Measurements from ENCODE around the gene CDRT4.

CDRT4 gene

GRCh38 chr17:15494821-15495220, 27.4 kb upstream of the CDRT4 start:
- DNase-seq (ENCODE audit: low read depth): no peak
- H3K4me3 ChIP-seq (ENCODE audit: low read depth, low read length): no peak overlapping the region

- H3K4me3 ChIP-seq (ENCODE audit: low read depth, low read length): no peak overlapping the region
- DNase-seq (ENCODE audit: low read depth): no peak
Observed at GRCh38 chr17:15493693-15494035, 26.2 kb upstream of the CDRT4 start.

GRCh38 chr17:15492791-15493692, 25.6 kb upstream of the CDRT4 start:
- DNase-seq (ENCODE audit: low read depth): no peak
- no peak overlapping the region for H3K4me3 ChIP-seq (ENCODE audit: low read depth, low read length)

- no peak for DNase-seq (ENCODE audit: low read depth)
Observed at GRCh38 chr17:15492186-15492585, 24.8 kb upstream of the CDRT4 start.

GRCh38 chr17:15490634-15491261, 23.3 kb upstream of the CDRT4 start:
- H3K4me3 ChIP-seq (ENCODE audit: low read depth, low read length): no peak overlapping the region
- peak; percentile 13 for DNase-seq (ENCODE audit: low read depth)

More at GRCh38 chr17:15492186-15492585, 24.8 kb upstream of the CDRT4 start:
- no peak overlapping the region for H3K4me3 ChIP-seq (ENCODE audit: low read depth, low read length)

GRCh38 chr17:15488557-15488956, 21.1 kb upstream of the CDRT4 start:
- no peak overlapping the region for H3K4me3 ChIP-seq (ENCODE audit: low read depth, low read length)
- DNase-seq (ENCODE audit: low read depth): no peak

GRCh38 chr17:15485045-15485444, 17.6 kb upstream of the CDRT4 start:
- DNase-seq (ENCODE audit: low read depth): no peak
- no peak overlapping the region for H3K4me3 ChIP-seq (ENCODE audit: low read depth, low read length)

- H3K4me3 ChIP-seq (ENCODE audit: low read depth, low read length): no peak overlapping the region
- DNase-seq (ENCODE audit: low read depth): no peak
Observed at GRCh38 chr17:15483431-15483830, 16.0 kb upstream of the CDRT4 start.

- no peak overlapping the region for H3K4me3 ChIP-seq (ENCODE audit: low read depth, low read length)
- no peak for DNase-seq (ENCODE audit: low read depth)
Observed at GRCh38 chr17:15482476-15482875, 15.1 kb upstream of the CDRT4 start.

GRCh38 chr17:15481481-15481880, 14.1 kb upstream of the CDRT4 start:
- H3K4me3 ChIP-seq (ENCODE audit: low read depth, low read length): no peak overlapping the region

GRCh38 chr17:15480204-15480603, 12.8 kb upstream of the CDRT4 start:
- DNase-seq (ENCODE audit: low read depth): no peak
- no peak overlapping the region for H3K4me3 ChIP-seq (ENCODE audit: low read depth, low read length)

More at GRCh38 chr17:15481481-15481880, 14.1 kb upstream of the CDRT4 start:
- no peak for DNase-seq (ENCODE audit: low read depth)

- no peak overlapping the region for H3K4me3 ChIP-seq (ENCODE audit: low read depth, low read length)
- DNase-seq (ENCODE audit: low read depth): no peak
Observed at GRCh38 chr17:15479703-15480102, 12.3 kb upstream of the CDRT4 start.

- DNase-seq (ENCODE audit: low read depth): no peak
- no peak overlapping the region for H3K4me3 ChIP-seq (ENCODE audit: low read depth, low read length)
Observed at GRCh38 chr17:15478845-15479244, 11.4 kb upstream of the CDRT4 start.

- peak; percentile 61 for DNase-seq (ENCODE audit: low read depth)
- no peak overlapping the region for H3K4me3 ChIP-seq (ENCODE audit: low read depth, low read length)
Observed at GRCh38 chr17:15475631-15476354, 8.4 kb upstream of the CDRT4 start.

GRCh38 chr17:15472891-15473290, 5.5 kb upstream of the CDRT4 start:
- no peak overlapping the region for H3K4me3 ChIP-seq (ENCODE audit: low read depth, low read length)
- DNase-seq (ENCODE audit: low read depth): no peak

- DNase-seq (ENCODE audit: low read depth): no peak
- H3K4me3 ChIP-seq (ENCODE audit: low read depth, low read length): no peak overlapping the region
Observed at GRCh38 chr17:15470536-15470935, 3.1 kb upstream of the CDRT4 start.

GRCh38 chr17:15469260-15469659, 1.8 kb upstream of the CDRT4 start:
- no peak overlapping the region for H3K4me3 ChIP-seq (ENCODE audit: low read depth, low read length)
- DNase-seq (ENCODE audit: low read depth): peak; percentile 45

GRCh38 chr17:15468126-15468525, 705 bp upstream of the CDRT4 start:
- DNase-seq (ENCODE audit: low read depth): no peak
- H3K4me3 ChIP-seq (ENCODE audit: low read depth, low read length): no peak overlapping the region

- H3K4me3 ChIP-seq (ENCODE audit: low read depth, low read length): no peak overlapping the region
- DNase-seq (ENCODE audit: low read depth): no peak
Observed at GRCh38 chr17:15466131-15466530, 1.3 kb downstream of the CDRT4 start.

- H3K4me3 ChIP-seq (ENCODE audit: low read depth, low read length): no peak overlapping the region
- no peak for DNase-seq (ENCODE audit: low read depth)
Observed at GRCh38 chr17:15465045-15465701, 2.2 kb downstream of the CDRT4 start.

Measured in skeletal muscle cell (primary cell).